HL-60 (cell line): ENCODE data around the gene KRT37.

Experiments used
- CTCF ChIP-seq: IDR thresholded peaks from one replicate; pipeline ENCODE4 v1.5.1; 2011; ENCODE audit warnings: low read length, control low read depth, inconsistent platforms; ENCODE audit not compliant: insufficient read depth
- POLR2AphosphoS5 ChIP-seq: IDR thresholded peaks from 2 replicates; pipeline ENCODE4 v1.6.1; 2012; ENCODE audit warnings: low read depth
- TF ChIP-seq, protein P1 (sequence below): IDR thresholded peaks from 2 replicates; pipeline ENCODE4 v1.6.1; 2012; ENCODE audit warnings: low read depth; ENCODE audit not compliant: insufficient replicate concordance

GRCh38 chr17:41439375-41439774, 15.0 kb upstream of the KRT37 start:
- TF ChIP-seq CTCF: no peak
- TF ChIP-seq, protein P1, sequence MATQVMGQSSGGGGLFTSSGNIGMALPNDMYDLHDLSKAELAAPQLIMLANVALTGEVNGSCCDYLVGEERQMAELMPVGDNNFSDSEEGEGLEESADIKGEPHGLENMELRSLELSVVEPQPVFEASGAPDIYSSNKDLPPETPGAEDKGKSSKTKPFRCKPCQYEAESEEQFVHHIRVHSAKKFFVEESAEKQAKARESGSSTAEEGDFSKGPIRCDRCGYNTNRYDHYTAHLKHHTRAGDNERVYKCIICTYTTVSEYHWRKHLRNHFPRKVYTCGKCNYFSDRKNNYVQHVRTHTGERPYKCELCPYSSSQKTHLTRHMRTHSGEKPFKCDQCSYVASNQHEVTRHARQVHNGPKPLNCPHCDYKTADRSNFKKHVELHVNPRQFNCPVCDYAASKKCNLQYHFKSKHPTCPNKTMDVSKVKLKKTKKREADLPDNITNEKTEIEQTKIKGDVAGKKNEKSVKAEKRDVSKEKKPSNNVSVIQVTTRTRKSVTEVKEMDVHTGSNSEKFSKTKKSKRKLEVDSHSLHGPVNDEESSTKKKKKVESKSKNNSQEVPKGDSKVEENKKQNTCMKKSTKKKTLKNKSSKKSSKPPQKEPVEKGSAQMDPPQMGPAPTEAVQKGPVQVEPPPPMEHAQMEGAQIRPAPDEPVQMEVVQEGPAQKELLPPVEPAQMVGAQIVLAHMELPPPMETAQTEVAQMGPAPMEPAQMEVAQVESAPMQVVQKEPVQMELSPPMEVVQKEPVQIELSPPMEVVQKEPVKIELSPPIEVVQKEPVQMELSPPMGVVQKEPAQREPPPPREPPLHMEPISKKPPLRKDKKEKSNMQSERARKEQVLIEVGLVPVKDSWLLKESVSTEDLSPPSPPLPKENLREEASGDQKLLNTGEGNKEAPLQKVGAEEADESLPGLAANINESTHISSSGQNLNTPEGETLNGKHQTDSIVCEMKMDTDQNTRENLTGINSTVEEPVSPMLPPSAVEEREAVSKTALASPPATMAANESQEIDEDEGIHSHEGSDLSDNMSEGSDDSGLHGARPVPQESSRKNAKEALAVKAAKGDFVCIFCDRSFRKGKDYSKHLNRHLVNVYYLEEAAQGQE: no peak
- no peak for TF ChIP-seq POLR2AphosphoS5
